NCI-H69 (cell line): ENCODE results near the gene PRSS36.
"Not testable (repeated sequence)": the region's sequence is repeated elsewhere in the genome, so short reads cannot be mapped to it uniquely, and the experiment has no call there.

ENCODE experiments used
- DNase-seq: peaks from one replicate; lab custom pipeline; 2025; lab: John Stamatoyannopoulos, UW

PRSS36 gene

DNA sequence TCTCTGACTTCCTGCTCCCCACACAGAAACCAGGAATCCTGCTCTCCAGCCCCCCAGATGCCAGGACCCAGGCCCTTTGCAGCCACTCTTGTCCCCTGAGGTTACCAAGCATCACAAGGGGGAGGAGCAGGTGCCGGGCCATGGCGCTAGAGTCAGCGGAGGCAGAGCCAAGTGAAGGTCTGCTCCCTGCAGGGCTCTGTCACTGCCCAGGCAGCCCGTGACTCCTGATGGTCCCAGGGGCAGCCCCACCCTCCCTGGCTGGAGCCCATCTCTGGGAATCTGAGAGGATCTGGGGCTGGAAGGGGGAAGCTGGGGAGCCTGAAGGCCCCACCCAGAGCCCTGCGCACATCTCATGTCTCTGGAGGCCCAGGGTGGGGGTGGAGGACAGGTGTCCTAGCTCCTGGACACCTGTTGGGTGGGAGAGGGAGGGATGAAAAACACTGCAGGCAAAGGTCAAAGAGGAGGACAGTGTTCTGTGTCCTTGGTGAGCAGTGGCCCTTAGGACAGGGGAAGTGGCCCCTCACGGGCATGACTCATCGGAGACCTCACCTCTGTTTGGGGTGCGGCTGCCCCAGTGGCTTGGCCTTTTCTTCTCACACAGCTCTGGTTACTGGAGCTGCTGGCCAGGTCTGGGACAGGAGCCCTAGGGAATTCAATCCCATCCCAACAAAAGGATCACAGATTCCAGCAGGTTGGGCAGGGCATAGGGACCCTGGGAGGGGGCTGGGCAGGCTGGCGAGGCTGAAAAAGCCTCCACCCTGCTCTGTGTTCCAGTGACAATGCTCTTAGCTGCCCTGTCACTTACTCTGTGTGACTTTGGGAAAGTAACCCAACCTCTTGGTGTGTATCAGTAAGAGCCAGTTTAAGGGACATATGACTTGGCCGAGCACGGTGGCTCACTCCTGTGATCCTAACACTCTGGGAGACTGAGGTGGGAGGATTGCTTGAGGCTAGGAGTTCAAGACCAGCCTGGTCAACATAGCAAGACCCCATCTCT is at the start of gene PRSS36:
Gene PRSS36, minus strand, starts transcription at position 173 of the 997 bp plus-strand sequence. Its CDS starts 31 bp downstream, at position 142.
- no peak for DNase-seq

DNA sequence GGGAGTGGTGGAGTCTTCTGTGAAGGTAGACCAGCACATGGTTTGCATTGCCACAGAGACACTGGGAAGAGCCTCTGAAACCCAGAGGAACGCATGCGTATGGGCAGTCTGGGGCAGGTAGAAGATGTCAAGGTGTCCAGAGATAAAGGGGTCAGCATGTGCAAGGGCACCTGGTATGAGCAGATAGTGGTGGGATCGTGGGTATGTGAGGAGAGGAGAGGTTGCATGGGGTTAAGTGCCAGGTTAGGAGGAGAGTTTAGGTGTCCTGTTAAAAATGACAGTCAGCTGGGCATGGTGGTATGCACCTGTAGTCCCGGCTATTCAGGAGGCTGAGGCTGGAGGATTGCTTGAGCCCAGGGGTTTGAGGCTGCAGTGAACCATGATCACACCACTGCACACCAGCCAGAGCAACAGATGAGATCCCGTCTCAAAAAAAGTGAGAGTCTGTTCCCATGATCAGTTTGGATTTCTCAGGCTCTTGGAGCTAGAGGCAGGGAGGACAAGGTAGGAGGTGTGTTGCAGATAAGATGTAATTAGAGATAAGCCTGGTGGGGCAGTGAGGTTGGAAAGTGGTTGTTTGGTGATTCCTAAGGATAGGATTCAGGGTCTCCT is 49.7 kb upstream of the PRSS36 start:
- no peak for DNase-seq

DNA sequence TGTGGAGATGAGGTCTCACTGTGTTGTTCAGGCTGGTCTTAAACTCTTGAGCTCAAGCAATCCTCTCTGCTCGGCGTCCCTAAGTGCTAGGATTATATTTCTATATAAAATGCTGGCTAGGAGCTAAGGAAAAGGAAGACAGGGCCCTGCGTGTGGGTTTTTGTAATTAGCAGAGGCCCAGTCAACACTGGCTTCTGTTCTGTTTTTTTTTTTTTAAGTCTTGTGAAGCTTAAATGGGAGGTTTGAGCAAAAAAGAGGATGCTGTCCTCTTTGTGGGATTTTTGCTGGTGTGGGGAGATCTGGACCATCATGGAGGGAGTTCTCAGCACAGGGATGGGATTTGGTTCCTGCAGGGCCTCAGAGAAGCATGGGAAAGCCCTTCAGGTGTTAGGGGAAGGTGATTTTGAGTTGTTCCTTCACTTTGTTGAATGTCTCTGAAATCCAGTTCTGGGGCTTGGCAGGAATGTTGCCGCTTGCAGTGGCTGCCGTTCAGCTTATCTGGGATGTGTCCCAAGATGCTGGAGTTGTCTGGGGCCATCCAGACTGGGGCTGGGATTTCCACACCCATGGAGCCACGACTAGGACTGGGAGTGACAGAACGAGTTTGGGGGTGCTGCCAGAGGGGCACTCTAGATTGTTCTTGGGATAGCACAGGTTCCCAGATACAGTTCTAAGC is 48.5 kb upstream of the PRSS36 start:
- no peak for DNase-seq

DNA sequence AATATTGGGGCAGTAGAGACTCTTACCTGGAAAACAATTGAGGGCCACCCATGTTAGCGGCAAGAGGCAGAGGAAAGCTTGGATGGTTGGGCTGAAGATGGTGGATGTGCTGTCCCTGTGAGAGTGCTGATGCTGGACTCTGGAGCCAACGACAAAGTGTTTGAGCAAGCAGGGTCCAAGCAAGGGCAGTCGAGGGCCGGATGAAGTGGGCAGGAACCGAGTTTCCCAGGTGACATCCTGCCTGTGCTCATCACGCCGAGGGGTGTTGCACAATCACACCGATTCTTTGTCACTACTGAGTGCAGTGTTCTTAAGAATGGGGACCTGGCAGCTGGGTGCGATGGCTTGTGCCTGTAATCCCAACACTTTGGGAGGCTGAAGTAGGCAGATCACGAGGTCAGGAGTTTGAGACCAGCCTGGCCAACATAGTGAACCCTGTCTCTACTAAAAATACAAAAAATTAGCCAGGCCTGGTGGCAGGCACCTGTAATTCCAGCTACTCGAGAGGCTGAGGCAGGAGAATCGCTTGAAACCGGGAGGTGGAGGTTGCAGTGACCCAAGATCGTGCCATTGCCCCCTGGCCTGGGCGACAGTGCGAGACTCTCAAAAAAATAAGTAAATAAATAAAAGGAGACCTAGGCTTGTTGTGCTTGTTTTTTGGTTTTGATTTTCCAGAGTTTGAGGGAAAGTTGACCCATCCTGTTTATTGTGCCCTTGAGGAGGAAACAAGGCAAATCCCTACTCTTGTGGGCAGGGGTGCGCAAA is 46.6 kb upstream of the PRSS36 start:
- DNase-seq = no peak

DNA sequence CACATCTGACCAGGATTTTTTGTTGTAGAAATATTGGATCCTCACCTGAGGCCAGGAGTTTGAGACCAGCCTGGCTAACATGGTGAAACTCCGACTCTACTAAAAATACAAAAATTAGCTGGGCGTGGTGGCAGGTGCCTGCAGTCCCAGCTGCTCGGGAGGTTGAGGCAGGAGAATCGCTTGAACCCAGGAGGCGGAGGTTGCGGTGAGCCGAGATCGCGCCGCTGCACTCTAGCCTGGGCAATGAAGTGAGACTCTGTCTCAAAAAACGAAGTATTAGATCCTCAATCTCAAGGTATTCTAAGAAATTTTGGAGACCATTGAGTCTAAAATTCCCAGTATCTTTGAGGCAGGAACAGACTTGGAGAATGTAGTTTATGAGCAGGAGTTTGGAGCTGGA is 46.0 kb upstream of the PRSS36 start:
- not testable (repeated sequence) for DNase-seq

DNA sequence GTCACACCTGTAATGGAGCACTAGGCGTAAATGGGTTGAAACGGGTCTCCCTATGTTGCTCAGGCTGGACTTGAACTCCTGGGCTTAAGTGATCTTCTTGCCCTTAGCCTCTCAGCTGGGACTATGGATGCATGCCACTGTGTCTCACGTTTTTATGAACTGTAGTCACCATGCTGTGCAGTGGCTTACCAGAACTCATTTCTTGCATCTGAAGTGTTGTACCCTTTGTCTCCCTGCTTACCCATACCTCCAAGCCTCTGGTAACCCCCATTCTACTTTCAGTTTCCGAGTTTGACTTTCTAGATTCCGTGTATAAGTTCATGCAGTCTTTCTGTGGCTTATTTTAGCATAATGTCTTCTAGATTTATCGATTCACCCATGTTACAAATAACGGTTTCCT is 45.0 kb upstream of the PRSS36 start:
- DNase-seq = no peak

DNA sequence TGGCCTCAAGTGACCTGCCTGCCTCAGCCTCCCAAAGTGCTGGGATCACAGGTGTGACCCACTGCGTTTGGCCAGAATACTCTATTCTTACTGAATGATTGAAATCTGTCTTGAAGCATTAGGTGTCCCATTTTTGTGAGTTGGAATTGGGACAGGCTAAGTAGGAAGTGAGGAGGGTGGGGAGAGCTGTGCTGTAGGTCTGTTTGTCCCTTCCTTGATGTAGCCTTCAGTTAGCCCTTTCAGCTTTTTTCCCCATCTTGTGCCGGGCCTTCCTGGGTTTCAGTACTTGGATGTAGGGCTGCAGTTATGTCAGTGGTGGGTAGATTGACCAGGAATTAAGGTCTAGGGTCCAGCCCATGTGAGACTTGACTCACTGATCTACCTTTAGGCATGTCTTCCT is 44.0 kb upstream of the PRSS36 start:
- no peak for DNase-seq

DNA sequence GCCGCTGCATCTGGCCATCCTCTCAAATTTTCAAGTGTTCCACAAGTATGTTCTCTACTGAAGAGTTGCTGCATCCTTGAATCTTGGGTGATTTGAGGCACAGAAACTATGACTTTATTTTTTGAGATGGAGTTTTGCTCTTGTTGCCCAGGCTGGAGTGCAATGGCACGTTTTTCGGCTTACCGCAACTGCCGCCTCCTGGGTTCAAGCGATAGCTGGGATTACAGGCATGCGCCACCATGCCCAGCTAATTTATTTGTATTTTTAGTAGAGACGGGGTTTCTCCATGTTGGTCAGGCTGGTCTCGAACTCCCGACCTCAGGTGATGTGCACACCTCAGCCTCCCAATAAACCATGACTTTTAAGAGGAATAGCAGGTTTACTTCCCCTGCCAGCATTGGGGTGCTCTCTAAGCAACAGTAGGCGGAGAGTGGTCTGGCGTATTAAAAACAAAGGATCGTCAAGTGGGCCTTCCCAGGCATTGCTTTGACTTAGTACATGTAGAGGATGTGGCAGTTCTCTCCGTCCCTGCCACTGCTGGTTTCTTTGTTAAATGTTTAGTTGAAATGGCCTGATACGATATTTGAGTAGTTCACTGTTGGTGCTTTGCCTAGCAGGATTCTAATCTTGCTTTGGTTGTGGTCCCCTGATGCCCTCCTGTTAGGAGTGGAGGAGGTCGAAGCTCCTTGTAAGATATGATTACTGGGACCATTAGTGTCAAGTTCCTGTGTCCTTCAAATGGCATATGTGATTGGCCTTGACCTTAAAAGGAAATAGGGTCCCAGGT is 43.2 kb upstream of the PRSS36 start:
- DNase-seq = no peak

DNA sequence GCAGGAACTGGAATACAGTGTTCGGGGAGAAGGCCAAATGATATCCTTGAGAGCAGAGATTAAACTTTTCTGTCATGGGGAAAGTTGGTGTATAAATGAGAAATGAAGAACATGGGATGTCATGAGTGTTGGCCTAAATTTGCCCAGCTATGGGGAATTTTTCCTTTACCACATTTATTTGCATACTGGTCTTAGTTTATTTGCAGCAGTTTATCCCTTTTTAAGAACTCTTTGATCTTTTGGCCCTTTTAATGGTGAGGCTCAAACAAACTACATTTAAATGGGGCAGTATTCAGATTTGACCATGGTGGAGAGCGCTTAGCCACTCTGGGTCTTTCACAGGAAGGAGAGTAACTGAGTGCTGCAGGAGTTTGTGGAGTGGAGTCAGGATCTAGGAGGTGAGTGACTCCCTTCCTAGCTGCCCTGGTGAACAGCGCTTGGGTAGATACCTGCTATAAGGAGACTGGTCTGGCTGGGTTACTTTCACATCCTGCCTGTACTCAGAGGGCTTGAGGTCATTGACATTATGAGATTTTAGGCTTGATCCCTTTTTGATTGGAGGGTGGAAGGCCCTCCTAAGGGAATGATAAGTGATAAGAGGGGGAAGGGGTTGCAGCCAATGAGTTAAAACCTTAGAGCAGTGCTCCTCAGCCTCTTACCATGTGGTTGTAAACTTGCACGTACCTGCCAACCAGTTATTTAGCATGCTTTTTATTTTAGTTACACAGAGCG is 42.0 kb upstream of the PRSS36 start:
- no peak for DNase-seq

DNA sequence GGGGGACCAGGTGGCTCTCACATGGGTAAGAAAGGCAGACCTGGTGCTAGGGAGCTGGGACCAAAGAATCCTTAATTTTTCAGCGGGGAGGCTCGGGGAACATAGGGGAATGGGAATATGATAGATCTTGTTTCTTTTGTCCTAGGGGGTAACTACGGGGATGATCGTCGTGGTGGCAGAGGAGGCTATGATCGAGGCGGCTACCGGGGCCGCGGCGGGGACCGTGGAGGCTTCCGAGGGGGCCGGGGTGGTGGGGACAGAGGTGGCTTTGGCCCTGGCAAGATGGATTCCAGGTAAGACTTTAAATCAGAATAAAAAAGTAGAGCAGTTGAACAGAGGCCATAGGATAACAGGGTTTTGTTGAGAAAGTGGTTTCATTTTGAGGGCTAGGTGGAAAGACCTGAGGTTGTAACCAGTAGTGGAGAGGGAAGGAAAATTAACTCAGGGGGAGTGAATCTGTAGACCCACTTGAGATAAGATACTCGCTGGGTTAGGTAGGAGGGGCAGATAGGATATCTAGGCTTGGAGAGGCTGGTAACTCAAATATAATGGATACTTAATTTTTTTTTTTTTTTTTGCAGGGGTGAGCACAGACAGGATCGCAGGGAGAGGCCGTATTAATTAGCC is 41.1 kb upstream of the PRSS36 start:
- DNase-seq = no peak

DNA sequence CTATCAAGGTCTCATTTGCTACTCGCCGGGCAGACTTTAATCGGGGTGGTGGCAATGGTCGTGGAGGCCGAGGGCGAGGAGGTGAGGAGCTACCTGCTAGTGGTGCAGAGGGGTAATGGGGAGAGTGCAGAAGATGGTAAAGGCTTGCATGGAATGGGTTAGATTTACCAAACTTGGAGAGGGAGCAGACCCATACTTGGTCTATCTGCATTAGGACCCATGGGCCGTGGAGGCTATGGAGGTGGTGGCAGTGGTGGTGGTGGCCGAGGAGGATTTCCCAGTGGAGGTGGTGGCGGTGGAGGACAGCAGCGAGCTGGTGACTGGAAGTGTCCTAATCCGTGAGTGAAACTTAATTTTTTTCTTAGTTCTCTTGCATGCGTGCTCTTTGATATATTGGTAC is 40.2 kb upstream of the PRSS36 start:
- no peak for DNase-seq

DNA sequence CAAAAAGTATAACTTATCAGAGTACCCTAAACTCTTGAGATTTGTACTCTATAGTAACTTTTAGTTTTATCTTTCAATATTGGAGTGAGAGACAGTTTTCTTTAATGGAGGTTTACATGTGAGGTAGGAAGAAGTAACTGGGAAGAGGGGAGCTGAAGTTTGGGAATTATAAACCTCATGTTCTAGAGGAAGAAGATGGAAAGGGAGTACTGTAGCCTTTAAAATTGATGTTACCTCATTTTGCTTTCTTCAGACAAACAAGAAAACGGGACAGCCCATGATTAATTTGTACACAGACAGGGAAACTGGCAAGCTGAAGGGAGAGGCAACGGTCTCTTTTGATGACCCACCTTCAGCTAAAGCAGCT is 39.5 kb upstream of the PRSS36 start:
- no peak for DNase-seq

DNA sequence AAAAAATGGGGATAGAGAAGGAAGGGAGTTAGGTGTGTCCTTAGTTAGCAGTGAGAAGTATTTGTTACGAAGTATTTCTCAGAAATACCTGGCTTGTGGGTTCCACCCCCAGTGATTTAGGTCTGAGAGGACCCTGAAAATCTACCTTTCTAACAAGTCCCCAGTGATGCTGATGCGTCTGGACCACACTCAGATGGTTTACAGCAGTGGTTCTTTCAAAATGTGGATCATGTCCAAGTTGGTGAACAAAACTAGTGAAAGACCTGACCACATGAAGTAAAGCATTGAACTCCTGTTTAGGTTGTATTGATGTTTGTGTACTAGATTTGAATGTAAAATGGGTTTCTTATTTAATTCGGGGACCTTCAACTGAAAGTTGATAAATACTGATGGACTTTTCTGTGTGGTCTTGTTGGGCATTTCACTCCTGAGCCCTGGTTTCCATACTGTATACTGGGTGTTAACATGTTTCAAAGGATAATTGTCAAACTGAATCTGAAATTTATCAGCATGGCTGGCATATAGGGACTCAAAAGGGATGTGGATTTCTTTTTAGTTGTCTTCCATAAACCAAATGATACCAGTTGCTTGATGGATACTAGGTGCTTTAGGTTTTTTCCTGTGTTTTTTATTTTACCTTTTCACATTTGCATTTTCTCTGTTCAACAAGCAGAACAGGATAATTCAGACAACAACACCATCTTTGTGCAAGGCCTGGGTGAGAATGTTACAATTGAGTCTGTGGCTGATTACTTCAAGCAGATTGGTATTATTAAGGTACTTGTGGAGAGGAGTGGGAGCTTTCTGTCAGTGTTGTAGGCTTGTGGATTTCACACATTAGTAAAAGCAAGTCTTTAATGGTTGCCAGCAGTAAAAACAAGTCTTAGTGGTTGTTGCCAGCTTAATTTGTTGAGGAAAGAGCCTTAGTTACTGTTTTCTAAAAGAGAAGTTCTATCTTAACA is 38.9 kb upstream of the PRSS36 start:
- no peak for DNase-seq

DNA sequence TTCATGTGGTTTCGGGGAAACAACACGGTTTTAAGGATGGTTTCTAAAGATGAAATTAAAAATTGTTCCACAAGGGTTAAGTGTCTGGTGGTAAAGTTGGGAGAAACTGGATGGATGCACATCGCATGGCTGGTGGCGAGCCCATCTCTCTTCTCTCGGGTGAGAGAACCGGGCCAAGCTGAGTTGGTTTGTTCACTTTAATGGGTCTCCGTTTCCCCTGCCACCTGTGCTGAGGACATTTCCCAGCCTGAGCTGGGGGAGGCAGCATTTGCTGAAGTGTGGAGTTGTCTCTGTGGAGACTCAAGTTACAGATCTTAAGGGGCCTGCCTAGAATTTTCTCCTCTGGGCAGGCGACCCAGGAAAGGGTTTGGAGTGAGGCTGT is 37.9 kb upstream of the PRSS36 start:
- DNase-seq = no peak

DNA sequence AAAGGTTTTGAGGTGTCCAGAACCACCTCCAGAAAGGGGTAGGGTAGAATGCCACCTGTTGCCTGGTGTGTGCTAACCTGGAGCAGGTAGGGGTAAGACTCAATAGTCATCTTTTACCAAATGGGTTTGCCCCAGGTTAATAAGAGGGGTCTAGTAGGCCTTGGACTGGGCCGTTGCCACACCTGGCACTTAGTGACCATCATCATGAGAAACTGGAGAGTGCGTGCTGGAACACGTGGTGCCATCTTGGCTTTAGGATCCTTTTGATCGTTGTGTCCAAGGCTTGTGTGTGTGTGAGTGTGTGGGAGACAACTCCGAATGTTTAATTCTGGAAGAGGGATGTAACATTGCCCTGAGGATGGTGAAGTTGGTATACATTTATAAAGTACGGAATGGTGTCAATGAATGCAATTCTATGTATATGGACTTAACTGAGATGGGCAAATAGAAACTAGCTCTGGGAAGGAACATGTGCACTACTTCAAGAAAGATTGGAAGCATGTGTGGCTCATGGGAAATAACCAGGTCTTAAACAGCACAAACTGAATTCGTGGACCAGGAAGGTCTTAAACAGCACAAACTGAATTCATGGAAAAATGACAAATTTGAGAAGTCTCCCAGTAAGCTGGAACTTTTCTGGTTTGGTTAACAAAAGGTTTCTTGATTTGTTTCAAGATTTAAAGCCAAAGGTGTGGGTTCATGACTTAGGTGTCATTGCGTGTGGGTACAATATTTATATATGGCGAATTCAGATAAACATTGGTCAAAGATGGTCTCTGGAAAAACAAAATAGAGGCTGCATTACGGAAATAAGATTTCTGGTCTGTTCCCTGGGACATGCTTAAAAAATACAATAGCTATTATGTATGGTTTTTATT is 37.3 kb upstream of the PRSS36 start:
- no peak for DNase-seq

DNA sequence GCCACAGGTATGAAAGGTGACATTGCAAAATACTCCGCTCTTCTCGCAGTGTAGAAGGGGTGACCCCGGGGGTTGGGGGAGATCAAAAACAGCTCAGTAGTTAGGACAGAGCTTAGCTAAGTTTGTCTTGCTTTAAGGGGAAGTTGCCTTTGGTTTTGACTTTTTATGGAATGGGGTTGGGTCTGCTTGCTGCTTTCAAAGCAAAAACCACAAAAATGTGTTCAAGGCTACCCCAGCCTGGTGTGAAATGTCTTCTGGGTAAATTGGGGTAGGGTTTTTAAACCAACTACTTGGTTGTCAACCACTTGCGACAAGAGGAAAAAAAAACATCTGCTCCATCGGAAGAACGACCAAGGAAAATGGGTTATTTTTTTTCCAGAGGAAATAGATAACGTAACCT is 36.3 kb upstream of the PRSS36 start:
- no peak for DNase-seq

DNA sequence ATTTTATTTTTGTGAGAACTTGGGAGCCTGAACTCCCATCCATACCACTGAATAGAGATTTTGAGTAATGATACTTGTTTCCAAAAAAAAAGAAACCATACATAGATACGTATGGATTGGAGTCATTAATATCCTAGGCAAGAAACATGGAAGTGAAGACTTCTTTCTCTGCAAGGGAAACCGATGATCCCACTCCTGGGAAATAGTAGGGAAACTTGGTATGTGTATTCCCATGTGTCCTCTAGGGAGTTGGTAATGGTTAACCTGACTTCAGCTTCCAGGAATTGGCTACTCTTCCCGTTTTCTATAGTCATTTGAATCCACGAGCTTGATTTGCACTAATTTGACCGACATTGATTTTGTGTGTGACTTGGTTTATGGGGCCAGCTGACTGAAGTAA is 35.5 kb upstream of the PRSS36 start:
- DNase-seq = no peak

DNA sequence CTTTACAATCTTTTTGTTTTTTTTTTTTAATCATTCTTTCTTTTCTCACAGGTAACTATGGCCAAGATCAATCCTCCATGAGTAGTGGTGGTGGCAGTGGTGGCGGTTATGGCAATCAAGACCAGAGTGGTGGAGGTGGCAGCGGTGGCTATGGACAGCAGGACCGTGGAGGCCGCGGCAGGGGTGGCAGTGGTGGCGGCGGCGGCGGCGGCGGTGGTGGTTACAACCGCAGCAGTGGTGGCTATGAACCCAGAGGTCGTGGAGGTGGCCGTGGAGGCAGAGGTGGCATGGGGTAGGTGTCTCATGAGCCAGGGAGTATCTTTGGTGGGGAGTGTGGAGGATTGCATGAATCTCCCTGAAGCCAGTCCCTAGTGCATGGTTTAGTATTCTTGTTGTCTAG is 35.0 kb upstream of the PRSS36 start:
- no peak for DNase-seq
